IMR-90 (cell line): ENCODE data around the gene SPINDOC. TPM values are rescaled to one million over a fixed set of nuclear protein-coding genes. Genes with fewer than 3 reads are reported as not detected.

Experiments
- ATAC-seq: fragments of 200-7000 bp; cut with Tn5 transposase; 2 replicates; pipeline ENCODE4 v1.9.1; 2020; ENCODE audit warnings: low read depth, mild to moderate bottlenecking, moderate library complexity
- BruUV-seq: library from RNA; stranded (reverse); fragments of 400-500 nt; replicated peaks from 2 replicates; lab custom pipeline; 2021; lab: Mats Ljungman, UMichigan
- CTCF ChIA-PET: fragments of 300-600 bp; formaldehyde crosslinking; extraction: SDS; loops from one replicate; lab custom pipeline; 2021; ENCODE audit warnings: antibody characterized with exemption; lab: Yijun Ruan, JAX
- POLR2A ChIA-PET: fragments of 300-600 bp; sonication (Branson Sonifier 250); formaldehyde crosslinking; loops from one replicate; lab custom pipeline; 2022; ENCODE audit warnings: antibody characterized with exemption; ENCODE audit not compliant: unreplicated experiment; lab: Charles Lee
- DNase-seq: peaks from one replicate; pipeline ENCODE4 v3.0.0; 2013
- H2AFZ ChIP-seq: replicated peaks from 2 replicates; pipeline ENCODE3; 2013; ENCODE audit warnings: low read length, mild to moderate bottlenecking; ENCODE audit not compliant: poor library complexity
- H2AK5ac ChIP-seq: 2 replicates; pipeline ENCODE4 v1.6.1; 2013; ENCODE audit warnings: low read depth, low read length, inconsistent platforms
- H2AK9ac ChIP-seq: replicated peaks from 2 replicates; pipeline ENCODE3; 2013; ENCODE audit warnings: mild to moderate bottlenecking, low read depth, low read length, moderate library complexity; ENCODE audit not compliant: poor library complexity
- H2BK120ac ChIP-seq: 2 replicates; pipeline ENCODE4 v1.6.1; 2013; ENCODE audit warnings: low read depth, low read length, inconsistent platforms
- H2BK15ac ChIP-seq: 3 replicates; pipeline ENCODE4 v1.6.1; 2013; ENCODE audit warnings: low read depth, low read length, inconsistent platforms
- H2BK20ac ChIP-seq: 2 replicates; pipeline ENCODE4 v1.6.1; 2013; ENCODE audit warnings: low read depth, mild to moderate bottlenecking, inconsistent platforms, low read length, moderate library complexity
- H2BK5ac ChIP-seq: 2 replicates; pipeline ENCODE4 v1.6.1; 2013; ENCODE audit warnings: mild to moderate bottlenecking, low read depth, low read length, inconsistent platforms; ENCODE audit not compliant: poor library complexity, severe bottlenecking
- H3K14ac ChIP-seq: replicated peaks from 2 replicates; pipeline ENCODE4 v1.6.1; 2013; ENCODE audit warnings: low read depth, low read length, inconsistent platforms
- H3K18ac ChIP-seq: 2 replicates; pipeline ENCODE4 v1.6.1; 2013; ENCODE audit warnings: low read depth, low read length, control low read depth
- H3K23ac ChIP-seq: 2 replicates; pipeline ENCODE4 v1.6.1; 2013; ENCODE audit warnings: low read depth, low read length, inconsistent platforms
- H3K27ac ChIP-seq: 2 replicates; pipeline ENCODE4 v1.5.1; 2013; ENCODE audit warnings: mild to moderate bottlenecking, control low read depth, low read length; ENCODE audit not compliant: insufficient read depth
- H3K27me3 ChIP-seq: 2 replicates; pipeline ENCODE4 v1.6.1; 2013; ENCODE audit warnings: low read length; ENCODE audit not compliant: control insufficient read depth, insufficient read depth
- H3K36me3 ChIP-seq: 2 replicates; pipeline ENCODE4 v1.6.1; 2013; ENCODE audit warnings: low read length, mixed read lengths; ENCODE audit not compliant: control insufficient read depth, insufficient read depth
- H3K4ac ChIP-seq: 2 replicates; pipeline ENCODE4 v1.6.1; 2013; ENCODE audit warnings: low read depth, low read length, inconsistent platforms
- H3K4me1 ChIP-seq: 2 replicates; pipeline ENCODE4 v1.6.1; 2013; ENCODE audit warnings: low read length, mixed read lengths; ENCODE audit not compliant: control insufficient read depth, insufficient read depth
- H3K4me2 ChIP-seq: 2 replicates; pipeline ENCODE4 v1.6.1; 2013; ENCODE audit warnings: low read depth, mild to moderate bottlenecking, control low read depth, low read length, moderate library complexity
- H3K4me3 ChIP-seq: 2 replicates; pipeline ENCODE4 v1.5.1; 2013; ENCODE audit warnings: low read depth, mild to moderate bottlenecking, control low read depth, low read length, moderate library complexity; ENCODE audit not compliant: insufficient read depth
- H3K56ac ChIP-seq: 2 replicates; pipeline ENCODE4 v1.6.1; 2013; ENCODE audit warnings: low read length, inconsistent platforms; ENCODE audit not compliant: insufficient read depth; ENCODE audit errors: extremely low read depth
- H3K79me1 ChIP-seq, 2 experiments: 2 replicates each; pipeline ENCODE4 v1.6.1; 2013; ENCODE audit warnings: low read length in 2 of 2, inconsistent platforms in 1 of 2, low read depth in 1 of 2
- H3K9ac ChIP-seq: 2 replicates; pipeline ENCODE4 v1.6.1; 2013; ENCODE audit warnings: low read depth, low read length, control low read depth
- H3K9me1 ChIP-seq: 2 replicates; pipeline ENCODE4 v1.6.1; 2013; ENCODE audit warnings: low read length, inconsistent platforms; ENCODE audit not compliant: insufficient read depth
- H3K9me3 ChIP-seq: 2 replicates; pipeline ENCODE4 v1.6.1; 2013; ENCODE audit warnings: low read length; ENCODE audit not compliant: control insufficient read depth, insufficient read depth
- H4K20me1 ChIP-seq: 2 replicates; pipeline ENCODE4 v1.6.1; 2013; ENCODE audit warnings: low read length, inconsistent platforms; ENCODE audit not compliant: insufficient read depth
- H4K5ac ChIP-seq: 2 replicates; pipeline ENCODE4 v1.6.1; 2013; ENCODE audit warnings: mild to moderate bottlenecking, low read depth, low read length, control low read depth
- H4K8ac ChIP-seq, 2 experiments: 2 replicates each; pipeline ENCODE4 v1.6.1; 2013; ENCODE audit warnings: low read depth in 2 of 2, low read length in 2 of 2, control low read depth in 1 of 2, inconsistent platforms in 1 of 2
- H4K91ac ChIP-seq: 2 replicates; pipeline ENCODE4 v1.6.1; 2013; ENCODE audit warnings: low read depth, low read length, inconsistent platforms; ENCODE audit not compliant: insufficient read depth
- BHLHE40 ChIP-seq: fragments of 150-350 bp; IDR thresholded peaks from 2 replicates; pipeline ENCODE4 v1.6.1; 2016; ENCODE audit warnings: mild to moderate bottlenecking, low read depth, low read length
- CEBPB ChIP-seq: IDR thresholded peaks from 2 replicates; pipeline ENCODE4 v1.6.1; 2012; ENCODE audit warnings: low read depth, low read length, improper control_type of control experiment
- CHD1 ChIP-seq: IDR thresholded peaks from 2 replicates; pipeline ENCODE4 v1.6.1; 2012; ENCODE audit warnings: low read depth, low read length, improper control_type of control experiment
- CTCF ChIP-seq: conservative IDR thresholded peaks from 2 replicates; pipeline ENCODE4 v1.5.1; 2012; ENCODE audit warnings: mild to moderate bottlenecking, low read depth, low read length, improper control_type of control experiment
- FOS ChIP-seq: fragments of 150-350 bp; IDR thresholded peaks from 2 replicates; pipeline ENCODE4 v1.6.1; 2016; ENCODE audit warnings: low read depth, low read length
- MAFK ChIP-seq: IDR thresholded peaks from 2 replicates; pipeline ENCODE4 v1.6.1; 2012; ENCODE audit warnings: low read depth, low read length, improper control_type of control experiment
- MAZ ChIP-seq: IDR thresholded peaks from 2 replicates; pipeline ENCODE4 v1.6.1; 2012; ENCODE audit warnings: low read depth, mild to moderate bottlenecking, low read length, improper control_type of control experiment, moderate library complexity, borderline replicate concordance
- MXI1 ChIP-seq: IDR thresholded peaks from 2 replicates; pipeline ENCODE4 v1.6.1; 2012; ENCODE audit warnings: low read depth, mild to moderate bottlenecking, low read length, moderate library complexity, borderline replicate concordance
- NFE2L2 ChIP-seq: fragments of 150-350 bp; IDR thresholded peaks from 2 replicates; pipeline ENCODE4 v1.6.1; 2016; ENCODE audit warnings: low read depth, mild to moderate bottlenecking, low read length
- POLR2A ChIP-seq: IDR thresholded peaks from 2 replicates; pipeline ENCODE4 v1.6.1; 2012; ENCODE audit warnings: mild to moderate bottlenecking, low read depth, low read length
- RAD21 ChIP-seq: IDR thresholded peaks from 2 replicates; pipeline ENCODE4 v1.6.1; 2012; ENCODE audit warnings: low read length, improper control_type of control experiment
- RCOR1 ChIP-seq: IDR thresholded peaks from 2 replicates; pipeline ENCODE4 v1.6.1; 2012; ENCODE audit warnings: mild to moderate bottlenecking, low read length, improper control_type of control experiment; ENCODE audit not compliant: insufficient replicate concordance
- RFX5 ChIP-seq: IDR thresholded peaks from 2 replicates; pipeline ENCODE4 v1.8.0; 2012; ENCODE audit warnings: low read depth, mild to moderate bottlenecking, low read length, moderate library complexity
- SMC3 ChIP-seq: fragments of 150-350 bp; IDR thresholded peaks from 2 replicates; pipeline ENCODE4 v1.6.1; 2016; ENCODE audit warnings: low read depth, mild to moderate bottlenecking, antibody characterized with exemption, low read length, moderate library complexity
- WGBS, 2 experiments: methylation state at CpG; one replicate each; pipeline versions ENCODE4 v1.1.5 to v1.1.7; 2013; ENCODE audit warnings: missing lambda C conversion rate in 2 of 2; ENCODE audit not compliant: insufficient read length in 1 of 2; ENCODE audit errors: extremely low coverage in 2 of 2; 5-methylcytosine and 5-hydroxymethylcytosine counted together
- dilution Hi-C: fragments of 300-500 bp; cut with HindIII; formaldehyde crosslinking; loops from one replicate; pipeline ENCODE4 v1.14.3; 2018; ENCODE audit warnings: low sequenced_read_pairs; ENCODE audit not compliant: unreplicated experiment
- in situ Hi-C: fragments of 300-500 bp; cut with MboI; formaldehyde crosslinking; loops from 3 replicates; pipeline ENCODE4 v1.14.3; 2019; ENCODE audit warnings: low sequenced_read_pairs, inconsistent platforms, mixed read lengths
- intact Hi-C: fragments of 100-400 bp; cut with micrococcal nuclease; formaldehyde crosslinking; loops from 2 replicates; pipeline ENCODE4 v1.10.0; 2022
- polyA plus RNA-seq, 3 experiments: library from polyadenylated mRNA; depleted of rRNA; stranded (reverse); fragments of >200 nt; gene quantifications; 2 replicates each; pipeline ENCODE4 v1.2.3, GENCODE V29; 2012; ENCODE audit warnings: low replicate concordance in 1 of 3
- total RNA-seq: library from RNA; depleted of rRNA; stranded (reverse); fragments of >200 nt; gene quantifications from 2 replicates; pipeline ENCODE4 v1.2.3, GENCODE V29; 2012
- TF ChIP-seq, protein P1 (sequence below): fragments of 150-350 bp; IDR thresholded peaks from 2 replicates; pipeline ENCODE4 v1.6.1; 2017; ENCODE audit warnings: mild to moderate bottlenecking, antibody characterized with exemption, low read length, low read depth
- TF ChIP-seq, protein P2 (sequence below): fragments of 150-350 bp; IDR thresholded peaks from 2 replicates; pipeline ENCODE4 v1.6.1; 2016; ENCODE audit warnings: low read depth, mild to moderate bottlenecking, low read length, moderate library complexity, borderline replicate concordance

The SPINDOC gene
- total and polyA plus RNA-seq, 2 of the 4 experiments (the other 2 are of a cell fraction), result 10.0 to 29.9 TPM

DNA sequence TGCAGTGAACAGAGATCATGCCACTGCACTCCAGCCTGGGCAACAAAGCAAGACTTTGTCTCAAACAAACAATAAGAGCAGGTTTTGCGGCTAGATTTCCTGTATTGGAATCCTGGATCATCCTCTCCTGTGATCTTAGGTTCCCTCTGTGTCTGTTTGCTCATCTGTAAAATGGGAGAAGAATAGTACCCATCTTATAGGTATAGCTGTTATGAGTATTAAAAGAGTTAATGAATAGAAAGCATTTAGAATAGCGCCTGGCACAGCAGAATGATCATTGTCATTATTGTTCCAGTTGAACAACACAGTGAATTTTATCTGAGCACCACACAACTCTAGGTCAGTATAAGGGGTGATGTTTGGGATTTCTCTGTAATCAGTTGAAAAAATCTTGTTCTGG lies 36.4 kb downstream of the SPINDOC start:
- Histone ChIP-seq H2BK120ac (no peak overlapping the region), H3K14ac (no peak overlapping the region), H3K79me1 (peaks cover 26 to 76% of the 10 kb centered on the region in 2 experiments), H3K4me3 (no peak overlapping the region), H3K18ac (no peak overlapping the region), H3K4me2 (no peak overlapping the region), H2BK15ac (no peak overlapping the region), H2AK5ac (no peak overlapping the region), H3K56ac (no peak overlapping the region), H3K4me1 (peaks cover 9% of the 10 kb centered on the region), H3K27ac (no peak overlapping the region), H3K9me3 (no peaks in the 10 kb centered on the region), H2AFZ (no peak overlapping the region), H2BK20ac (no peak overlapping the region), H3K4ac (no peak overlapping the region), H2AK9ac (no peak overlapping the region), H2BK5ac (no peak overlapping the region), H3K23ac (no peak overlapping the region), H4K20me1 (peaks cover 62% of the 10 kb centered on the region), H3K9me1 (peaks cover 24% of the 10 kb centered on the region), H3K9ac (no peak overlapping the region), H4K8ac (no peak overlapping the region), H3K36me3 (peaks cover 6% of the 10 kb centered on the region), H4K91ac (no peak overlapping the region), H3K27me3 (no peaks in the 10 kb centered on the region), H4K5ac (no peak overlapping the region)
- no CpG with 5 or more reads among the region's 2 CpGs for WGBS, 2 experiments
- POLR2A ChIA-PET, result interaction anchor here (0.6 kb wide), 1 partner anchor 11 kb away, joined by 4 read pairs; no protein-coding TSS in a partner anchor
- ATAC-seq (no peak), DNase-seq (no peak)
- in situ Hi-C loops (no loop called here), intact Hi-C loops (no loop called here), dilution Hi-C loops (no loop called here)
- no peak for TF ChIP-seq RCOR1
- TF ChIP-seq CTCF, result no peak
- TF ChIP-seq MAFK, result no peak
- TF ChIP-seq, protein P1, sequence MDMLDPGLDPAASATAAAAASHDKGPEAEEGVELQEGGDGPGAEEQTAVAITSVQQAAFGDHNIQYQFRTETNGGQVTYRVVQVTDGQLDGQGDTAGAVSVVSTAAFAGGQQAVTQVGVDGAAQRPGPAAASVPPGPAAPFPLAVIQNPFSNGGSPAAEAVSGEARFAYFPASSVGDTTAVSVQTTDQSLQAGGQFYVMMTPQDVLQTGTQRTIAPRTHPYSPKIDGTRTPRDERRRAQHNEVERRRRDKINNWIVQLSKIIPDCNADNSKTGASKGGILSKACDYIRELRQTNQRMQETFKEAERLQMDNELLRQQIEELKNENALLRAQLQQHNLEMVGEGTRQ, result no peak
- TF ChIP-seq BHLHE40, result no peak
- TF ChIP-seq, protein P2, sequence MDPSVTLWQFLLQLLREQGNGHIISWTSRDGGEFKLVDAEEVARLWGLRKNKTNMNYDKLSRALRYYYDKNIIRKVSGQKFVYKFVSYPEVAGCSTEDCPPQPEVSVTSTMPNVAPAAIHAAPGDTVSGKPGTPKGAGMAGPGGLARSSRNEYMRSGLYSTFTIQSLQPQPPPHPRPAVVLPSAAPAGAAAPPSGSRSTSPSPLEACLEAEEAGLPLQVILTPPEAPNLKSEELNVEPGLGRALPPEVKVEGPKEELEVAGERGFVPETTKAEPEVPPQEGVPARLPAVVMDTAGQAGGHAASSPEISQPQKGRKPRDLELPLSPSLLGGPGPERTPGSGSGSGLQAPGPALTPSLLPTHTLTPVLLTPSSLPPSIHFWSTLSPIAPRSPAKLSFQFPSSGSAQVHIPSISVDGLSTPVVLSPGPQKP, result no peak
- TF ChIP-seq SMC3, result no peak
- no peak for TF ChIP-seq CHD1
- no peak for TF ChIP-seq CEBPB
- TF ChIP-seq RFX5, result no peak
- no peak for TF ChIP-seq MAZ
- TF ChIP-seq MXI1, result no peak
- TF ChIP-seq FOS, result no peak
- no peak for TF ChIP-seq RAD21
- TF ChIP-seq POLR2A, result no peak
- TF ChIP-seq NFE2L2, result no peak
- BruUV-seq, result no TSS peak
- CTCF ChIA-PET, result interaction anchor here (1.0 kb wide), 1 partner anchor 96 kb away, joined by 3 read pairs; no protein-coding TSS in a partner anchor
